ENCODE measurements around the gene GCSH. TPM values are rescaled to one million over a fixed set of nuclear protein-coding genes. Genes with fewer than 3 reads are reported as not detected.

The GCSH gene
- total RNA-seq, 1 donor from 2014 or later = 50.8 TPM

- H3K9me3 Mint-ChIP-seq = no peaks in the 10 kb centered on the region
- H3K27ac Mint-ChIP-seq = no peak overlapping the region
- TF ChIP-seq CTCF (conservative IDR thresholded peaks at IDR 0.05) = no peak
- no peaks in the 10 kb centered on the region for H3K27me3 Mint-ChIP-seq
- DNase-seq (ENCODE audit: extremely low spot score, unreplicated experiment) = no peak
- H3K4me1 Mint-ChIP-seq (ENCODE audit: unreplicated experiment) = no peaks in the 10 kb centered on the region
- H3K4me3 Mint-ChIP-seq = no peak overlapping the region
- H3K36me3 Mint-ChIP-seq = peaks cover 3% of the 10 kb centered on the region
These were observed 34.2 kb downstream of the GCSH start for GRCh38 chr16:81061871-81062608.

GRCh38 chr16:81061307-81061640 lies 34.9 kb downstream of the GCSH start:
- H3K9me3 Mint-ChIP-seq = no peaks in the 10 kb centered on the region
- H3K27me3 Mint-ChIP-seq = no peaks in the 10 kb centered on the region
- no peak overlapping the region for H3K27ac Mint-ChIP-seq
- no peaks in the 10 kb centered on the region for H3K4me1 Mint-ChIP-seq (ENCODE audit: unreplicated experiment)
- peaks cover 3% of the 10 kb centered on the region for H3K36me3 Mint-ChIP-seq
- no peak for TF ChIP-seq CTCF (conservative IDR thresholded peaks at IDR 0.05)
- DNase-seq (ENCODE audit: extremely low spot score, unreplicated experiment) = no peak
- no peak overlapping the region for H3K4me3 Mint-ChIP-seq

GRCh38 chr16:81060576-81061306 lies 35.5 kb downstream of the GCSH start:
- no peaks in the 10 kb centered on the region for H3K4me1 Mint-ChIP-seq (ENCODE audit: unreplicated experiment)
- H3K27me3 Mint-ChIP-seq = no peaks in the 10 kb centered on the region
- H3K27ac Mint-ChIP-seq = no peak overlapping the region

GRCh38 chr16:81053761-81054160 lies 42.4 kb downstream of the GCSH start:
- Mint-ChIP-seq H3K9me3 (peaks cover 13% of the 10 kb centered on the region), H3K27me3 (no peaks in the 10 kb centered on the region), H3K27ac (no peak overlapping the region), H3K36me3 (peaks cover 10% of the 10 kb centered on the region), H3K4me3 (no peak overlapping the region), H3K4me1 (ENCODE audit: unreplicated experiment) (peaks cover 4% of the 10 kb centered on the region)
- DNase-seq (ENCODE audit: extremely low spot score, unreplicated experiment) = no peak
- no peak for TF ChIP-seq CTCF (conservative IDR thresholded peaks at IDR 0.05)

More at GRCh38 chr16:81060576-81061306, 35.5 kb downstream of the GCSH start:
- DNase-seq (ENCODE audit: extremely low spot score, unreplicated experiment) = no peak
- Mint-ChIP-seq H3K9me3 (no peaks in the 10 kb centered on the region), H3K4me3 (no peak overlapping the region), H3K36me3 (peaks cover 3% of the 10 kb centered on the region)
- no peak for TF ChIP-seq CTCF (conservative IDR thresholded peaks at IDR 0.05)

GRCh38 chr16:81042821-81043220 lies 53.4 kb downstream of the GCSH start:
- Mint-ChIP-seq H3K27ac (no peak overlapping the region), H3K4me1 (ENCODE audit: unreplicated experiment) (peaks cover 7% of the 10 kb centered on the region), H3K9me3 (no peaks in the 10 kb centered on the region), H3K27me3 (no peaks in the 10 kb centered on the region), H3K36me3 (peaks cover 51% of the 10 kb centered on the region), H3K4me3 (no peak overlapping the region)
- no peak for TF ChIP-seq CTCF (conservative IDR thresholded peaks at IDR 0.05)
- DNase-seq (ENCODE audit: extremely low spot score, unreplicated experiment) = no peak
